ENCODE measurements around the gene GDF11.
"Not testable (repeated sequence)": the region's sequence is repeated elsewhere in the genome, so short reads cannot be mapped to it uniquely, and the experiment has no call there.

Gene GDF11

DNA sequence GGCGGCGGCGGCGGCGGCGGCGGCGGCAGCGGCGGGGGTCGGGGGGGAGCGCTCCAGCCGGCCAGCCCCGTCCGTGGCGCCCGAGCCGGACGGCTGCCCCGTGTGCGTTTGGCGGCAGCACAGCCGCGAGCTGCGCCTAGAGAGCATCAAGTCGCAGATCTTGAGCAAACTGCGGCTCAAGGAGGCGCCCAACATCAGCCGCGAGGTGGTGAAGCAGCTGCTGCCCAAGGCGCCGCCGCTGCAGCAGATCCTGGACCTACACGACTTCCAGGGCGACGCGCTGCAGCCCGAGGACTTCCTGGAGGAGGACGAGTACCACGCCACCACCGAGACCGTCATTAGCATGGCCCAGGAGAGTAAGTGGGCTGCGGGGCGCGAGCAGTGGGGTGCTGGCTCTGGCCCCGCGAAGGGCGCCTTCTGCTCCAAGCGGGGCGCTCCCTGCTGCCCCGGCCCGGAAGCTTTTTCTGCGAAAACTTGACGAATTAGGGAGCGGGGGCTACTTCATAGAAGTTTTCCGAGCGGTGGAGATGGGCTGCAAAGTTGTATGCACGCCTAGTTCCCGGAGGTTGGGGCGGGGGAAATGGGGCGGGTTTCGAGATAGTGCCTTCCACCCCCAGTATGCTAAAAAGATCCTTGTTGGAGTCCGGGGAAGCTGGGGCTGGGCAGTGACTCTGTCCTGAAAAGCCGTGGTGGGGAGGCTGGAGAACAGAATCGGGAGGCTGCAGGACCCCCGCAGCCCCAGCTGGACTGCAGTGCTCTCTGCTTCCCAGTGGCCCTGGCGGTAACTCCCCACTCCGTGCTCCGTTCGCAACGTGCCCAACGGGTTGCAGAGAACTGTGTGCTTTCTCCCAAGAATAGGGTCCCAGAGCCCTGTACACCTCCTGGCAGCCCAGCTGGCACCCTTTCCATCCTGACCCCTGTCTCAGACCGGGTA lies 751 bp downstream of the GDF11 start:
- peak; percentile 73 for DNase-seq

DNA sequence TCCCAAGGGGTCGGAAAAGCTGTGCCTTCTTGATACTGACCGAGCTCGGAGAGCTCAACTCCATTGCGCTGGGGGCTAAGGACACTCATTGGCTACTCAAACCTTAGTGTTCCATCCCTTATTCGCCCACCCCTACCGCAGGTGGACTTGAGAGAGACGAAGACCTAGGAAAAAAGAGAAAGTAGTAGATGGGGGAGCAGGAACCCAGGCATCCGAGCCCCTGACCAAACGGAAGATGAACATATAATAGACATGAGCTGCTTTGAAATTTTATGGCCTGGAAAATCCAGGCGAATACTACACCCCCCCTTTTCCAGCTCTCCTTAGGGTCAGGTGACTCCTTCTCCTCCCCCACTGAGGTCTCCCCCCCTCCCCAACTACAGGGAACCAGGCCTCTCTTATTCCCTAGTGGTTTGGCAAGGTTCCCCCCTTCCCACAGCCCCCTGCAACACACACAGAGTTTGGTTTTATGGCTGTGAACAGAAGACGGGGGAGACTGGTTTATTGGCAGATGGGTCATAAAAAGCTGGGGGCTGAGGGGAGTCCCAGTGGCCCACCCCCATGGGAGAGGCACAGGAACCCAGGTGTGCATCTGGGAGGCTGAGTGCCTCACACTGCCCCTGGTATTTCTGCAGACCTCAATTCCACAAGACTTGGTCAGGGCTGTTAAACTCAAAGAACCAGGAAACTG lies 1.6 kb downstream of the GDF11 start:
- DNase-seq: no peak

DNA sequence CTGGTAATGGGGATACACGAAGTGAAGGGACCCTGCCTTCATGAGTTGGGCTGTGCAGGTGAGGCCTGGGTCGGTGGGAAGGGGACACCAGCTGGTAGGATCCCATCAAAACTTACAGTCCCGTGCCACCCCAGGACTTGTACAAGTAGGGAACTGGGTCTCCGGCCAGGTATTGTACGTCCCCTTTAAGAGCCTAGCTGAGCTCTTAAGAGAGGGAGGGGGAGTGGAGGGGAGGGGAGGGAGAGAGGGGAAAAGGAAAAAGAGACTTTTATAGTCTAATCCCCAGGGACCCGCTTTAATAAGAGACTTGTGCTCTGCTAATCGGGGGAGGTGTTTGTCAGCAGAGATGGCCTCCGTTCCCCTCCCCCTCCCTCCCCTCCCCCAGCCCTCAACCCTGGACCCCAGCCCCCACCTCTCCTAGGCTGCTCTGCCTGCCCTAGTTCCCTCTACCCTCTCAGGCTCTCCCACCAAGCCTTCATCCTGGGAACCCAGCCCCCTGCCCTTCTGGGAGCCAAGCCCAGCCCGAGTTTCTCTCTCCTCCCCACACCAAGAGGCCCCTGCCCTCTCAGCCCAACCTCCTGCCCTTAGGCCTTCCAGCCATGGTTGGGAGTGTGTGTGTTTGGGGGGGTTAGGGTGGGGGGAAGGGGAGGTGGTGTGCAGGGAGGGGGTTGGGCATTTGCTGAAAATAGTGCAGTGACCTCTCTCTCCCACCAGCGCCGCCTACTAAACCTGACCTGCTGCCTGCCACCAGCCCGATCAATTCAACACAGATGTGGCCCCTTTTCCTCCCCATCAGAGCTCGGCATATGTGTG lies 2.6 kb downstream of the GDF11 start:
- DNase-seq: no peak

DNA sequence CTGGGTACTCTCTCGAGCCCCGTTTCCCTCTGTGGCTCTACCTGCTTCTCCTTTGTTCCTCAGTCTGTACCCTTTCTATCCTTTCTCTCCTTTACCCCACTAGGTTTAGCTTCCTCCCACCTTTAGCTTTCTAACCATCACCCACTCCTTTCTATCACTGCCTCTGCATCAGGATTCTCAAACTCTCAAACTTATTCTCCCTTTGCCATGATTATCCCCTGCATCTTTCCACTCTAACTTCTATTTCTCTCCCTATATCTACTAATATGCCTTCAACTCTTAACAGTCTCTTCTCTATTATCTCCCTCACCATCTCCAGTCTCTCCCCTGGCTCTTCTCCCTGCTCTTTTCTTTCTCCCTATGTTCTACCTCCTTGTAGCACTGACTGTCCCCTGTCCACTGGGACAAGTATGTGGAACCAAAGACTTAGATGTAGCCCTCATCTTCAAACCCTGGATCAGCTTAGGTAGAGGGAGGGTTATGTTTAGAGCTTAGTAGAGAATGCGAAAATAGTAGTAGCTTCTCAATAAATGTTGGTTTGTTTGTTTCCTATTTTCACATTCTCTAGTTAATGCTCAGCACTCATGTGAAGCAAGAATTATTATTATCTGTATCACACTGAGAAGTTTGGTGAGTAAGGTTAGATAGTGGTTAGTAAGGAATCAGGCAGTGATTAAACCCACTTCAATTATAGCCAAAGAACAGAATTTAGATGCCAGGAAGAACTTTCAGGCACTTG lies 3.4 kb downstream of the GDF11 start:
- DNase-seq: no peak

DNA sequence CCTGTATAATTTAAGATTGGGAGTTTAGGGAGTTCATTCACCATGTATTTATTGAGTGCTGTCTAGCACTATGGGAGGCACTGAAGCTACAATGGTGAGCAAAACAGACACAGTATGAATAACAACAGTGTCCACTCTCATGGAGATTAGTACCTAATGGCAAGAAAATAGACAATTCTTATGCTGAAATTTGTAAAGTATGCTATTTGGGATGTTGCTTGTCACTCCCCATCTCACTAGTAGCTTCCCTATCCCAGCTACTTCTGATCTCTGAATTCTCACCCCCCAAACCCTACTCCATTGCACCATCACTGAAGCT lies 4.0 kb downstream of the GDF11 start:
- DNase-seq: no peak

DNA sequence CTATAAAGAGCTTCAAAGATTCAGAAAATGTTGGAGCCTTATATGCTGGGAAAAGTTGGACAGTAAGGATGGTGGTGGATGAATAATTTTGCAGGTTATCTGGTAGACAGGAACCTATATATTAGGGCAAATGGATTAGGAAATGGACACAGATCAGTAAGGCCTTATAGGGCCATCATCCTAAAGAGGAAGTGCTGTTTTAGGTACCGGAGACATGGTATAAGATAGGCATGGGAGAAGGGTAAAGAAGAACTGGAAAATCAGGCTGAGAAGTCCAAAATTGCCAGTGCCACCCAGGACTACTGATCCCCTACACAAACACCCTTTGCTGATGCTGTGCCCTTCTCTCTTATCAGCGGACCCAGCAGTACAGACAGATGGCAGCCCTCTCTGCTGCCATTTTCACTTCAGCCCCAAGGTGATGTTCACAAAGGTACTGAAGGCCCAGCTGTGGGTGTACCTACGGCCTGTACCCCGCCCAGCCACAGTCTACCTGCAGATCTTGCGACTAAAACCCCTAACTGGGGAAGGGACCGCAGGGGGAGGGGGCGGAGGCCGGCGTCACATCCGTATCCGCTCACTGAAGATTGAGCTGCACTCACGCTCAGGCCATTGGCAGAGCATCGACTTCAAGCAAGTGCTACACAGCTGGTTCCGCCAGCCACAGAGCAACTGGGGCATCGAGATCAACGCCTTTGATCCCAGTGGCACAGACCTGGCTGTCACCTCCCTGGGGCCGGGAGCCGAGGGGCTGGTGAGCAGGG lies 5.5 kb downstream of the GDF11 start:
- no peak for DNase-seq

DNA sequence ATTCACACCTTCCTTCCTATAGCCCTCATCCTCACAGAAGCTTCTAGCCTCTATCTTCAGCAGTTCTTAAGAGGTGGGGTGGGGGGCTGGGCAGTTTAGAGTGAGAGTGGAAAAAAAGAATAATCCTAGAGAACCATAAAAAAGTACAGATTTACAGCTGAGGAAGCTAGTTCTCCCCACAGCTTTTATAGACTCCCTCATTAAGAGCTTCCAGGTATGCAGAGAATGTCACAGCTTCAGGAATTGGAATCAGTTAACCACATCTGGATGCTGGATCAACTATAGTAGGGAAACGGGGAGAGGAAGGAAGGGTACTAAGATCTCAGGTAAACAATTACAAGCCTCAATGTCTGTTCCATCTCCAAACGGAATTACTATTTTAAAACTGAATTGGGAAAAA lies 12.3 kb downstream of the GDF11 start:
- no peak for DNase-seq

DNA sequence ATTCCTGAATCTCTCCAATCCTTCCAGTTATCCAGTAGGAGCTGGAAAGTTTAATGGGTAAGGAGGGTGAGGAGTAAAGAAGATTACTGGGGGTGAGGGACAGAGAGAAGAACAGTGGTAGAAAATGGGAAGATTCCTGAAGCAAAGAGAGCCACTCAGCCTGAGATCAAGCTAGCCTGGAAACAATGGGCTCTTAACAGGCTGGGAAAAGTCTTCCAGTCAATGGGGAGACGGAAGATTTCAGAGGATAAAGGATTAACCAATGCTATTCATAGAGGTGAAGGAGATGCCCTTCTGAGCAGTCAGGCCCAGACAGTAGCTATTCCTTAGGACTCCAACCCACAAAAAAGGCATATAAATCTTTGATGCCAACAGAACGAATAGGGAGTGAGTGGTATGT lies 14.8 kb downstream of the GDF11 start:
- no peak for DNase-seq

DNA sequence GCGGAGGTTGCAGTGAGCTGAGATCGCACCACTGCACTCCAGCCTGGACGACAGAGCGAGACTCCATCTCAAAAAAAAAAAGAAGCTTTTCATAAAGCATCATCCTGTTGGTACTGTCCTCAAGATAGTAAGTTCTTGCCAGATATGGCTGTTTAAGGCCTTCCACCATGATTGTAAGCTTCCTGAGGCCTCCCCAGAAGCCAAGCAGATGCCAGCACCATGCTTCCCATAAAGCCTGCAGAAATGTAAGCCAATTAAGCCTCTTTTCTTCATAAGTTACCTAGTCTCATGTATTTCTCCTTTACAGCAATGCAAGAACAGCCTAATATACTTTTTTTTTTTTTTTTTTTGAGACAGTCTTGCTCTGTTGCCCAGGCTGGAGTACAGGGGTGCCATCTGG lies 15.7 kb downstream of the GDF11 start:
- DNase-seq: not testable (repeated sequence)

DNA sequence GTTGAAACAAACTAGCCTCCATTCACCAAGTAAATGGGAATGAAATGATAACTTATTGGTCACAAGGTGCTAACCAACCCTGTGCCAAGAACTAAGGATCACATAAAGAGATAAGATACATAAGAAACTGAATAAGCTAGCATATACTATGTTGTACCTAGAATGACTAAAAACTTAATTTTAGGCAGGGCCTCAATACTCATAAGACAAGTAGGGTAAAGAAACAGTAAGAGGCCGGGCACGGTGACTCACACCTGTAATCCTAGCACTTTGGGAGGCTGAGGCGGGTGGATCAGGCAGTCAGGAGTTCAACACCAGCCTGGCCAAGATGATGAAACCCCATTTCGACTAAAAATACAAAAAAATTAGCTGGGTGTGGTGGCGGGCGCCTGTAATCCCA lies 17.7 kb downstream of the GDF11 start:
- no peak for DNase-seq

DNA sequence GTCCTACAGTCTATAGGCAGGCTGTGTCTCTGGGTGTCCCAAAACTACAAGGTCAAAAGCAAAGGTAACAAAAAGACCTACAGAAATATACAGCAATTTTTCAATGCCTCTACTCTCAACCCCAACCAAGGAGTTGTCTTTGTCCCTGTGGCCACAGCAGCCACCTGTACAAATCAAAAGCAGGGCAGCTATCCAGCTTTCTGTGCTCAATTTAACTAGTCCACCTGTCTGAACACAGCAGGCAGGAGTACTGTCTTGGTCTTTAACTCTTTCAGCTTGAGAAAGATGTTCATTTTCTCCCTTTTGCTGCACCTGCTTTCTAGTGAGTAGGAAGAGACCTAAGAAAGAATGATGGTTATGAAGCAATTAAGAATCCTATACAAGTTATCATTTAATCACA lies 19.7 kb downstream of the GDF11 start:
- DNase-seq: no peak

DNA sequence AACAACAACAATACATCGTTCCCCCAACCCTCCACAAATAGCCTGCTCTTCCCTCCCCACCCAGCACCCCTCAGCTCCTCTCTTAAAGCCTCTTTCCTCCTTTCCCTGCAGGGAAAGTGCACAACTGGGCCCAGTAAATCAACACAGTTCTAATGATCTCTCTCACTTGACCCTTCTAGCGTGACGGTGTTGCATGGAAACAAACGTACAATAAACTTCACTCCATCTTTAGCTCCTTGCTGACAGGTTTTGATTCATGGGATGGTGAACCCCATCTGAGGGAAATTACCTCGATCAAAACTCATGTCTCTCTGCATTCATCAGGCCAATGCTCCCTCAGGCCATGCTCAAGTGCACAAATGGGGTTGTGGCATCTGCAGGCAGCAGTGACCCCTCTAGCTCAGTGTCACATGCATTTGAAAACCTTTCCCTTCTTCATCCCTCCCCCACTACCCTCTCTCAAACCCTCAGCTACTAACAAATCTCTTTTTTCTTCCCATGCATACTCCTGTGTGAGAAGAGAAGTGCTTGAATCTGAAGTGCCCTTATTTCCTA lies 22.9 kb downstream of the GDF11 start:
- no peak for DNase-seq

DNA sequence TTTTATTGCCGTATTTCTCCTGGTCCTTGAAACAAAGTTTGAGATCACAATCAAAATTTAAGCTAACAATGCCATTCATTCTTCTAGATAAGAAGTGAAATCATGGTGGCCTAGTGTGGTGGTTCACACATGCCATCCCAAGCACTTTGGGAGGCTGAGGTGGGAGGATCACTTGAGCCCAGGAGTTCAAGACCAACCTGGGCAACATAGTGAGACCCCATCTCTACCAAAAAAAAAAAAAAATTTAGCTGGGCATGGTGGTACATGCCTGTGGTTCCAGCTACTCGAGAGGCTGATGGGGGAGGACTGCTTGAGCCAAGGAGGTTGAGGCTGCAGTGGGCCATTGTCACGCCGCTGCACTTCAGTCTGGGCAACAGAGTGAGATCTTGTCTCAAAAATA lies 24.2 kb downstream of the GDF11 start:
- no peak for DNase-seq

DNA sequence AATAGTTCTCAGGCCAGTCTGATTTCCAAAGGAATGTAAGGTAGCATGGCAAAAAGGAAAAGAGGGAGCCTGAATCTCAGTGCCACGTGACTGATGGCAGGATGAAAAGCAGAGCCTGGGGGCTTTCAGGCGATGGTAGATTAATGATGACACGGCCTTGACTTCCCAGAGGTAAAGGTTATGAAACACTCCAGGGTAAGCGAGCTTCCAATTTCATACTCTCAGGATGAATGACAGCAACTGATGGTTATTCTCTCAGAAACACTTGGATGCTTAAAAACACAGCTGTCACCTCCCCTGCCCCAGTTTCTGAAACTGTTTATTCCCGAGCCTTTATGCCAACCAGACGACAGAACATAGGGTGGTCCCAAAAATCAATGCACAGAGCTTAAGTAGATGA lies 28.8 kb downstream of the GDF11 start:
- no peak for DNase-seq

DNA sequence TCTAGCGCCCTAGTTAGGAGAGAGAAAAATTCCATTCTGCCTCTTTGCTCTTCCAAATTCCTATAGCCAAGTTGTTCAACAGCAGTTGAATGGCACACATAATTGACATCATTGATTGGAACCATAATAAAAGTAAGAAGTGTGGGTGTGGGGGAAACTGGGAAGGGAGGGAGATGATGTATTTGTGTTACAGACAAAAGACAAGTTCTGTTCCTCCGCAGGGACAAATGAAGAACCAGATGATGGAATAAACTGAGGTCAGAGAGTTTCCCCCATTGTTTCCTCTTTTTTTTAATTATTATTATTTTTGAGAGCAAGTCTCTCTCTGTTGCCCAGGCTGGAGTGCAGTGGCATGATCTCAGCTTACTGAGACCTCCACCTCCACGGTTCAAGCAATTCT lies 34.9 kb downstream of the GDF11 start:
- no peak for DNase-seq

DNA sequence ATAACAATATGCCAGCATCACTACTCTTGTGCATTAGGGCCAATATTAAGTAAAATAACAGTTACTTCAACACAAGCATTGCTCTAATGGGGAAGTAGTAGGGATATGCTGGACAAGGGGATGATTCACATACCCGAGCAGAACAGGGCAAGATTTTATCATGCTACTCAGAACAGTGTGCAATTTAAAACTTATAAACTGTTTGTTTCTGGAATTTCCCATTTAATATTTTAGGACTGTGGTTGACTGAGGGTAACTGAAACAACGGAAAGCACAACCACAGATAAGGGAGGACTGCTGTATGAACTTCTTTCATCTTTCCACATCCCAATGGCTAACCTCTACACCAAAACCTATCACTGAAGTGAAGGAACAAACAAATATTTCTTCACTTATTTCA lies 37.8 kb downstream of the GDF11 start:
- peak; percentile 31 for DNase-seq

DNA sequence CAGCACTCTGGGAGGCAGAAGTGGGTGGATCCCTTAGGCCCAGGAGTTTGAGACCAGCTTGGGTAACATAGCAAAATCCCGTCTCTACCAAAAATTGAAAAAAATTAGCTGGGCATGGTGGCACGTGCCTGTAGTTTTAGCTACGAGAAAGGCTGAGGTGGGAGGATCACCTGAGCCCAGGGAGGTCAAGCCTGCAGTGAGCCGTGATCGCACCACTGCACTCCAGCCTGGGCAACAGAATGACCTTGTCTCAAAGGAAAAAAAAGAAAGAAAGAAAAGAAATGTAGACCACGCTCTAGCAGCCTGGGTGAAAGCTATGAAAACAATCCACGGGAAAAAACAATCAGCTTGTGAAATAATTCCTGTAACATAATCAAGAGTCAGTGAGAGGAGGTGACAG lies 45.6 kb downstream of the GDF11 start:
- DNase-seq: no peak

DNA sequence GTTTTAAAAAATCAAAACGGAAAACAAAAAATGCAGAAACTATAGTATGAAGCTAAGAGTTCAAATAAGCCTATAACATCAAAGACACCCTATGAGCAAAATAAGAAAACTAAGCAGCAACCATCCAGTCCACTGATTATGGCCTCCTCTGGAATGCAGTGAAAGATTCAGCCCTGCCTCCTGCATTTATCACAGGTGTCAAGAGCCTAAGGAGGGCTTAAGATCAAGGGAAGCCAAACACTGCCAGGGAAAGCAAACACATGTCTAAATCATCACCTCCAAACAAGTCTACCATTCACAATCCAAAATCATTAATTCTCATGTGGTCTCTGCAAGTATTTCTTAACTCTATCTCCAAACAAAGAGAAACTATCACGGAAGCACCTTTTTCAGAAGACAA lies 46.2 kb downstream of the GDF11 start:
- no peak for DNase-seq

DNA sequence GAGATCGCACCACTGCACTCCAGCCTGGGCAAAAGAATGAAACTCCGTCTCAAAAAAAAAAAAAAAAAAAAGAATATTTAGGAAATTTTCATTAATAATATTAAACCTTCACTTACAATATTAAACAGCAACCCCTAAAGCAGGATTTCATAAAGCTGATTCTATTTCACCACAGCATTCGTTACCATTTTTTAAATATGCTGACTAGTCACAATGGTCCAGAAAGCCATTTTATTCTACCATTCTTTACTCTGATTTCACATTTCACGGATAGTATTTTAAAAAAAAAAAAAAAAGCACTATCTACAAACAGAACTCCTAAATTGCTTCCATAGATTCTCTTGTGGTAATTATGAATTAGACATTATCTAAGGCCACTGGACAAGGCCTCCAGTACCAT lies 47.0 kb downstream of the GDF11 start:
- no peak for DNase-seq

DNA sequence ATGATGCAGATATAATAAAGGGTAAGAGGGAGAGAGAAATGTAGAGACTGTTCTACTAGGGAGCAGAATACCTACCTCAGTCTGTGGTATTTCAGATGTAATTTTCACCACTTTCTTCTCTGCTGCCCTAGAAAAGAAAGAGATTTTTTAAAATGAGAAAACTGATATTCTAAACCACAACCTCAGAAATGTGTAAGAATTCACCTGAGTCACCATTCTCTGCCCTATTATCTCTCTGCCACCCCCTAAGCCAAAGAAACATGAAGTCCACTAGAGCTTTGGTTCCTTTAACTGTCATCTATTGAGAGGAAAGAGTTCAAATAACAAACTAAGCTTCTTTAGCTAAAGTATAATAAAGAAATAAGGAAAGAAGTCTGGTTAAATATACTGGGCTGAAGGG lies 53.0 kb downstream of the GDF11 start:
- no peak for DNase-seq

DNA sequence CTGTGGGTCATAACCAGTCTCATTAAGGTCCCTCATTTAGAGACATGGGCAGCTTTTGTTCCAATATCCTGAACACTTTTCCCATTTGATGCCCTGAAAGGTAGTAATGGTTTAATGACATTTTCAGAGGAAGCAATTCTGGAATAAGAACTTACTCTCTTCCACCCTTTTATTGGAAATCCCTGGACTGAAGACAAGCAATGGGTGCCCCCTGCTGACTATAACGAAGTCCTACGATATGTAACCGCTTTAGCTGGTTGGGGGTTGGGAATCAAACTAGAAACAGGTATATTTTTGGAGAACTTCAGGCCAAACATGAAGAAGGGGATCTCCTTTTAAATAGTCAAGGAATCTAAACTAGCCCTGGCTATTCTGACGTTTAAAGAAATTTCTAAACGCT lies 54.1 kb downstream of the GDF11 start:
- peak; percentile 41 for DNase-seq

DNA sequence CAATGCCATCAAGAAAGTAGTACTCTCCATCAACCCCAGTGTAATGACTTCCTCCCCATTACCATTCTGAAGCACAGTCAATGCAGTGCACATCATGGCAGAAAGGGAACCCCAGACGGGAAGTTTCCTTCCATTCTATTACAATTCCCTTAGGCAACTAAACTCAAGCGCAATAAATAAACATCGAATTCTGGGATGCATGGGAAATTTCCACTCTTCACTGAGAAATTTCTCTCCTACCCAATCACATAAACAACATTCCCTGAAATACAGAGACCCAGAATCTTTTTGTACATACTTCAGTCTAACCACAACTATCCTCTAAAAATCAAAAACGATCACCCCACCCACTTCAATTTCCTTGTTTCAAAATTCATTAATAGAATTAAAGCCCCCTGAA lies 54.6 kb downstream of the GDF11 start:
- no peak for DNase-seq

Data from EL (cell line).